ENCODE results near the gene CNTN5. TPM values are rescaled to one million over a fixed set of nuclear protein-coding genes. Genes with fewer than 3 reads are reported as not detected.
"Not testable (repeated sequence)": the region's sequence is repeated elsewhere in the genome, so short reads cannot be mapped to it uniquely, and the experiment has no call there.

The CNTN5 gene
- total RNA-seq, 2 experiments from 2014 or later: not detected

DNA sequence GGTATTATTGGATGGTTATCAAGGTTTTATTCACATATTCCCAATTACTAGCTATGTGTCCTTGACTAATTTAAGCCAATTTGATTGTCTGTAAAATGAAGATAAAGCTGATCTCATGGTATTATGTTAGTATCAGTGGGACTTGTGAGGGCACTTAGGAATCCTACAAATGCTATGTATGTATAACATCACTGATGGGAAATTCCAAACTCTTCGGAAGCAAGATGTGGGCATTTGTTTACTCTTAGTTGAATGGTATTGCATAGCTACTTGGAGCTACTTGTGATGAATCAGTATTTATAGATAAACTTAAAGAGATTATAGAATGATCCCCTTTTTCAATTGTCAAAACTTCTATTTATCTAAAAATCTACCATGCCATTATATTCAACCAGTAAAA, 239.9 kb downstream of the CNTN5 start:
- no peaks in the 10 kb centered on the region for H3K36me3 Mint-ChIP-seq
- H3K27me3 Mint-ChIP-seq: no peaks in the 10 kb centered on the region
- H3K27ac Mint-ChIP-seq: no peak overlapping the region
- no peak overlapping the region for H3K4me3 Mint-ChIP-seq
- no peaks in the 10 kb centered on the region for H3K4me1 Mint-ChIP-seq
- no peaks in the 10 kb centered on the region for H3K9me3 Mint-ChIP-seq
- ATAC-seq (ENCODE audit: low read depth) (no peak), DNase-seq (no peak)
- POLR2A ChIA-PET: no interaction called here

DNA sequence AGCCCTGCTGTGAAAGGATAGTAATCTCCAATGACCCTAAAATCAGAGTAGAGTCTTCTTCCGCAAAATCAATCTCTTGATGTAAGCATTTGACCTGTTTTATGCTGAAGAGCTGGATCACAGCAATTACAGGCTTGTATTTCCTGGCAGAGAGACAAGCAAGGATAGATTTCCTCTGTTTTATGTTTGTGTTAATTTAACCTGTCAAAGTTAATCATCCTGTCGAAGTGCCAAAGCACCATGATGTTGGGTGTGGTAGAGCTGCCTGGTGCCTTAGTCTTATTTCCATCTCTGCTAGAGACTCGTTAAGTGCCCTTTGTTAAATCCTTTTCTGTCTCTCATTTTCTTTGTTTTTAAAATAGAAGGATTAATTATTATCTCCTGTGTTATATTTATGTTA, 248.1 kb downstream of the CNTN5 start:
- ATAC-seq (ENCODE audit: low read depth) (no peak), DNase-seq (no peak)
- Mint-ChIP-seq H3K4me1 (no peaks in the 10 kb centered on the region), H3K27ac (no peak overlapping the region), H3K9me3 (peaks cover 2% of the 10 kb centered on the region), H3K27me3 (no peaks in the 10 kb centered on the region), H3K4me3 (no peak overlapping the region), H3K36me3 (no peaks in the 10 kb centered on the region)
- POLR2A ChIA-PET: no interaction called here

DNA sequence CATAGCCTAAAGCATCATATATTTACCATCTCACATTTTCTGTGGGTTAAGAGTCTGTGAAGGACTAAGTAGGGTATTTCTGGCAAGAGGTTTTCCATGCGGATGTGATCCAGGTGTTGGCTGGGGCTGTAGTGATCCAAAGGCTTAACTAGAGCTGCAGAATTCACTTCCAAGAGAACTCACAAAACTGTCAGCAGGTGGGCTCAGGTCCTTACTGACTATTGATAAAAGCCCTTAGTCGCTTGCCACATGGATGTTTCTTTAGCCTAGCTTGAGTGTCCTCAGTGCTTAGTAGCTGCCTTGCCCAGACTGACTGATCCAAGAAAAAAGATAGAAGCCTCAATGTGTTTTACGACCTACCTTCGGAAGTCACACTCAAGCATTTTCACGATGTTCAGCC, 250.8 kb downstream of the CNTN5 start:
- POLR2A ChIA-PET: no interaction called here
- DNase-seq (no peak), ATAC-seq (ENCODE audit: low read depth) (no peak)
- H3K9me3 Mint-ChIP-seq: peaks cover 2% of the 10 kb centered on the region
- no peaks in the 10 kb centered on the region for H3K4me1 Mint-ChIP-seq
- no peaks in the 10 kb centered on the region for H3K36me3 Mint-ChIP-seq
- H3K27ac Mint-ChIP-seq: no peak overlapping the region
- no peaks in the 10 kb centered on the region for H3K27me3 Mint-ChIP-seq
- H3K4me3 Mint-ChIP-seq: no peak overlapping the region

DNA sequence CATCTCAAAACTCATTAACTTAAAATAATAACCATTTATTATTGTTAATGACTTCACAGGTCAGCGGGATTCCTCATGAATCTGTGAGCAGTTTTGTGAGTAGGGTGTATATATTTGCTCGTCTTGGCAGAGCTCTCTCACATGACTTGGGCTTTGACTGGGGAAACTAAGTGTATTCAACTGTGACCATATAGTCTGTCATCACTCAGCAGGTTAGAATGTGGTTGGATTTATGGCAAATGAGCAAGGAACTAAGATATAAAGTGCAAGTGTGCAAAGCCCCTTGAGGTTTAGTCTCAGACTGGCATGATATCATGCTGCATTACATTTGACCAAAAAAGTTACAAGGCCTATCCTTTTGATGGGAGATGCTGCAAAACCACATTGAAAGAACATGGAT, 254.8 kb downstream of the CNTN5 start:
- no peaks in the 10 kb centered on the region for H3K4me1 Mint-ChIP-seq
- H3K36me3 Mint-ChIP-seq: no peaks in the 10 kb centered on the region
- no peak overlapping the region for H3K4me3 Mint-ChIP-seq
- H3K9me3 Mint-ChIP-seq: no peaks in the 10 kb centered on the region
- POLR2A ChIA-PET: no interaction called here
- no peak overlapping the region for H3K27ac Mint-ChIP-seq
- DNase-seq: no peak
- ATAC-seq (ENCODE audit: low read depth): no peak
- no peaks in the 10 kb centered on the region for H3K27me3 Mint-ChIP-seq

DNA sequence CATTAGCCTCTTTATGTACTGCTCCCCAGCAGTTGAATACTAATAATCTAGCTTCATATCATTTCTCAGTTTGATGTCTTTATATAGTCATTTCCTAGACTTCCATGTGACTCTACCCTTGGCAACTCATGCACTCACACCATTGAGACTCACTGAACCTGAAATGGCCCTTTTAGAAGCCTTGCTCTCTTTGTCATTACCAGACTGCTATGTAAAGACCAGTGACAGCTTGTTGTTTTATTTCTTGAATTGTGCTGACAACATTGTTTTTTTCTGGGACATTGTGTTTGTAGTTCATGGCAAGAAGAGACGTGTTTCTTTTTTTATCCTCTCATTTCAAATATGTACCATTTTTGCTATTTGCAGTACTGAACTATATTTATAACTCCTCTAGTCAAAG, 256.5 kb downstream of the CNTN5 start:
- POLR2A ChIA-PET: no interaction called here
- Mint-ChIP-seq H3K4me3 (no peak overlapping the region), H3K36me3 (no peaks in the 10 kb centered on the region), H3K27me3 (no peaks in the 10 kb centered on the region), H3K9me3 (no peaks in the 10 kb centered on the region), H3K27ac (no peak overlapping the region), H3K4me1 (no peaks in the 10 kb centered on the region)
- DNase-seq: no peak
- ATAC-seq (ENCODE audit: low read depth): no peak

DNA sequence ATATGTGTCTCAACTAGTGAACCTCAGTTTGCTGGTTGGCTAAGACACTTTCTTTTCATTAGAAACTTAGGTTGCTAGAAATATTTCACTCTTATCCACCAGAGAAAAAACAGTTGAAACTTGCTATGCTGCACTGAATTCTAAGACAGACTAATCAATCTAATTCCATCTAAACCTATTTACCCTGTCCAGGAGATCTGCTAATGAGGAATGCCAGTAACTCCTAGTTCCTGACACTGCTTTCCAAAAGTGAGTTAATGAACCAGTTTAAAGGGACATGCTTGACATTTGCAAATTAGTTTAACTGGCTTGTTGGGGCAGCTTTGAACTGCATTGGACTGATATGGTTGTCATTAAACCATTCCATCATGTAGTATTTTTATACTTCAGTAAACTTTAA, 258.5 kb downstream of the CNTN5 start:
- Mint-ChIP-seq H3K4me3 (no peak overlapping the region), H3K4me1 (no peaks in the 10 kb centered on the region), H3K27ac (no peak overlapping the region), H3K9me3 (no peaks in the 10 kb centered on the region), H3K36me3 (no peaks in the 10 kb centered on the region), H3K27me3 (no peaks in the 10 kb centered on the region)
- POLR2A ChIA-PET: no interaction called here
- ATAC-seq (ENCODE audit: low read depth) (no peak), DNase-seq (no peak)

DNA sequence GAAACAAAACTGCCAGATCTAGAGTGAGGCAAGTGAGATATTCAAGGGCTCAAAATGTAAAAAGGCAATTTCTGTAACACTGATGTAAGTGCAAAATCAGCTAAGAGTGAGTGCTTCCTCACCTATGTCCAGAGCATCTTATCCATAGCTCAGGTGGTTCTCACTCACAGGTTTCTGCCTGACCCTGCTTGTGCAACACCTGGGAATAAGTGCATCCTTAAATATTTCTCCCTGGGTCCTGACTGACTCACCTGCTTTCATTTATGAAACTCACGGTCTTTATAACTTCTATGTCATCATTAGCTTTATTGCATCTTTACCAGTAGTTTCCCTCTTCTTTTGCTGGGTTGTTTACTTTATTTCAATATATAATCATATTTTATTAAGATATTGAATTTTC, 260.6 kb downstream of the CNTN5 start:
- H3K9me3 Mint-ChIP-seq: peaks cover 2% of the 10 kb centered on the region
- no peak overlapping the region for H3K4me3 Mint-ChIP-seq
- DNase-seq (no peak), ATAC-seq (ENCODE audit: low read depth) (no peak)
- POLR2A ChIA-PET: no interaction called here
- H3K4me1 Mint-ChIP-seq: no peaks in the 10 kb centered on the region
- no peaks in the 10 kb centered on the region for H3K27me3 Mint-ChIP-seq
- no peak overlapping the region for H3K27ac Mint-ChIP-seq
- H3K36me3 Mint-ChIP-seq: no peaks in the 10 kb centered on the region

DNA sequence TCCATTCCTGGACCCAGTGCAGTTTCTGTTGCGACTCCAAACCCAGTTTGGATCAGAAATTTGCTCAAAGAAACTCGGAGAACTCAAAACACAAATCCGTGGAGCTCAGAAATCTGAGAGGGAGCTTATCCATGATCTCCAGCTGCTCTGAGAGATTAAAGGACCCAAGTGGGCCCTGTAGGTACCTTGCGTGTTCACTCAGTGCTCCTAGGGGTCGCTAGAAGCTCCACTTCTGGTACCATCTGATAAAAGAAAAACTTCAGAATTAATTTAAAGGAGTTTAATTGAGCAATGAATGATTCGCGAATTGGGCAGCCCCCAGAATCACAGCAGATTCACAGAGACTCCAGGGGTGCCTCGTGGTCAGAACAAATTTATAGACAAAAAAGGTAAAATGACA, 277.2 kb downstream of the CNTN5 start:
- H3K27me3 Mint-ChIP-seq; H3K27ac Mint-ChIP-seq; H3K36me3 Mint-ChIP-seq; H3K9me3 Mint-ChIP-seq; H3K4me1 Mint-ChIP-seq; DNase-seq; POLR2A ChIA-PET; H3K4me3 Mint-ChIP-seq; ATAC-seq (ENCODE audit: low read depth): not testable (repeated sequence)

DNA sequence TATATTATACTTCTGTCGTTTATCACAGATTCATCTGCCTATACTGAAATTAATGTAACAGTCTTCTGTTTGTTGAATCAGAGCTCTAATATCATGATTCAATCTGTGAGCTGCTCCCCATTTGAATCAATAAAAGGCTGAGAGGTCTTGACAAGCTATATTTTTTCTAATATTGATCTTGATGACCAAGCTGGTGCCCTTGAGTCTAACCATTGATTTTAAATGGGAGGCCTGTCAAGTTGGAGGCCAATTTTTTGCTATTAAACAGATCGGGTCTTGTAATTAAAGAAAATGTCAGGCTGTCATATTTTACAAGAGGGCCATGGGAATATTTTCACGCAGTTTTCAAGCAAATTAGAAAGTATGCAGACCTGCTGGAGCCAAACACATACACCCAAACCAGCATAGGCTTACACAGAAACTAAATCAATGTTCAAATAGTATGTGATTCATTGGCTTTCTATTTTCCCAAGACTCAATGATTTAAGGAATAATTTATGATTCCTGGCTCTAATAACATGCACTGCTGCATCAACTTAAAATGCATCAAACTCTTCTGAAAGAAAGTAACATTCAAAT, 286.9 kb downstream of the CNTN5 start:
- ATAC-seq (ENCODE audit: low read depth): no peak
- no peak for DNase-seq
- H3K4me1 Mint-ChIP-seq: no peaks in the 10 kb centered on the region
- no peaks in the 10 kb centered on the region for H3K36me3 Mint-ChIP-seq
- no peaks in the 10 kb centered on the region for H3K27me3 Mint-ChIP-seq
- peaks cover 1% of the 10 kb centered on the region for H3K9me3 Mint-ChIP-seq
- no peak overlapping the region for H3K4me3 Mint-ChIP-seq
- H3K27ac Mint-ChIP-seq: no peak overlapping the region
- POLR2A ChIA-PET: no interaction called here

DNA sequence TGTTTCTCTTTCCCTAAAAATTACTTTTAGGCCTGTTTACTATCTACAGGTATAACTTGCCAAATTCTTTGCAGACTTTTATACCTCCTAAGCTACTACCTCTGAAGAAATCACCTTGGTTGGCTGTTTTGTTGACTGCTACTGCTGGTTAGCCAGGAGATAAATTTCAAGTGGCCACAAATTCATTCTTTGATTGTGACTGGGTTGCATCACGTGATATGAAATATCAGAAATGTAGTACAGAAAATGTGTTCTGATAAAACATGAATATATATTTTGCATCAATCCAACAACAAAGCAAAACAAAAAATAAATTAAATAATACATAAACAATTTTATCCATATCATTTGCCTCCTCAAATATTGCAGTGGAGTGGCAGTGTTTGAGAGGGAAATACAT, 291.1 kb downstream of the CNTN5 start:
- Mint-ChIP-seq H3K9me3 (peaks cover 1% of the 10 kb centered on the region), H3K27me3 (no peaks in the 10 kb centered on the region), H3K4me1 (no peaks in the 10 kb centered on the region), H3K4me3 (no peak overlapping the region), H3K36me3 (no peaks in the 10 kb centered on the region), H3K27ac (no peak overlapping the region)
- ATAC-seq (ENCODE audit: low read depth): no peak
- POLR2A ChIA-PET: no interaction called here
- no peak for DNase-seq

DNA sequence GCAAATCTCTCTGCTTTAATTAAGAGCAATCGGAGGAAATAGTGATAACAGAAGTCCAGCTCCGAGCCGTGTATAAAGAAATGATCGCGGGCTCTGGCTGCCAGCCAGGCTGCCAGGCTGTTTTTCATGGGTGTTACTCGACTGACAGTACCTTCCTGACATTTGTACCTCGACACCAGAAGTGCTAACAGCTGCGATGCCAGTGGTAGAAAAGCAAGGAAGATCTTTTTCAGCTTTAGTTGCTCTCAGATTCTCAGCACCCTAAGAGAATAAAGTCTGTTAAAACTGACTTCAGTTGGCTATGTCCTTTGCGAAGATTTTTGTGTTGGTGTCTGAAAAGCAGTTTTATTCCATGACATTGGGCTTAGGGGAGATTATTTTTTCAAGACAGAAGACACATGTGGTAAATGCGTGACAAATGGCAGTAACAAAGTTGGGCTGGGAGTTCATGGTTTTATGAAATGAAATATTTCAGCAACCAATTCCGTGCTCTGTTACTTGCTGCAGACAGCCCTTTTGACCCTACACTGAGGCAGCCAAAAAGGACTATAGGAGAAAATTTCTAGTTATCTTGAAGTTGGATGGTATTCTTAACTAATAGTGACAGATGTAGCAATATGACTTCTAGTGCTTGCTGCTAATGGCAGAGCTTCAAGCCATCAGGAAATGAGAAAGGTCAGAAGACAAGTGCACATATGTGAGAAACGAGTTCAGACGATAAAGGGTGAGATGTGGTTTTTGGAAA, 296.2 kb downstream of the CNTN5 start:
- Mint-ChIP-seq H3K9me3 (peaks cover 2% of the 10 kb centered on the region), H3K4me3 (no peak overlapping the region), H3K36me3 (no peaks in the 10 kb centered on the region), H3K27me3 (no peaks in the 10 kb centered on the region), H3K4me1 (no peaks in the 10 kb centered on the region), H3K27ac (no peak overlapping the region)
- POLR2A ChIA-PET: no interaction called here
- ATAC-seq (ENCODE audit: low read depth) (no peak), DNase-seq (no peak)

DNA sequence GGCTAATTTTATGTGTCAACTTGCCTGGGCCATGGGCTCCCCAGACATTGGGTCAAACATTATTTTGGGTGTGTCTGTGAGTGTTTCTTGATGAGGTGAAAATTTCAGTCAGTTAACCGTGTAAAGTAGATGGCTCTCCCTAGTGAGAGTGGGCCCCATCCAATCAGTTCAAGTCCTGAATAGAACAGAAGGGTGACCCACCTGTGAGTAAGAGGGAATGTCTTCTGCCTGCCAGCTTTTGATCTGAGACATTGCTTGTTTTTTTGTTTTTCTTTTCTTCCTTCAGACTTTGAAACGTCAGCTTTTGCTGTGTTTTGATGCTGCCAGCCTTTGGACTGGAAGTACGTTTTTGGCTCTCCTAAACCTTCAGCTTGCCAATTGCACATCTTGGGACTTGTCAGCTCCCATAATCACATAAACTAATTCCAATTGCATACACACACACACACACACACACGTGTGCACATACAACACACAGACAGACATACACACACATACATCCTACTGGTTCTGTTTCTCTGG, 300.1 kb downstream of the CNTN5 start:
- Mint-ChIP-seq H3K36me3 (no peaks in the 10 kb centered on the region), H3K9me3 (peaks cover 2% of the 10 kb centered on the region), H3K27ac (no peak overlapping the region), H3K4me3 (no peak overlapping the region), H3K4me1 (no peaks in the 10 kb centered on the region), H3K27me3 (no peaks in the 10 kb centered on the region)
- POLR2A ChIA-PET: no interaction called here
- DNase-seq (no peak), ATAC-seq (ENCODE audit: low read depth) (no peak)

DNA sequence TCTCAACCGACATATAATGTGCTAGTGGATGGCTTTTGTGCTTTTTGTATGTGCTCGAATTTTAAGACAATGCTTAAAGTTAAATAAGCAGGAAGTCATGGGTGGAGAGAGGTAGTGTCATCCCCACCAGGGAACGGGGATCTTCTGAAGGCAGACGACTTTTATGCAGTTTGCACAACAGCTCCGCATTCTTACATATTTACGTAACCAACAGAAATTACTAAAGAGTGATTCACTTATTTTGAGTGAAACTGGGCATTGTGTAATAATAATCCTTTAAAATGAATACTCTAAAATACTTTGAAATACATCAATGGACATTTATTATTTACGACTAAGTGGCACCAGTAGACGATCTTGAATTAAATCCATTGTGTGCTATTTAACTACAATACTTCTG, 305.1 kb downstream of the CNTN5 start:
- Mint-ChIP-seq H3K9me3 (peaks cover 5% of the 10 kb centered on the region), H3K27ac (no peak overlapping the region), H3K4me3 (no peak overlapping the region), H3K4me1 (no peaks in the 10 kb centered on the region), H3K27me3 (no peaks in the 10 kb centered on the region), H3K36me3 (no peaks in the 10 kb centered on the region)
- POLR2A ChIA-PET: no interaction called here
- ATAC-seq (ENCODE audit: low read depth) (no peak), DNase-seq (no peak)

DNA sequence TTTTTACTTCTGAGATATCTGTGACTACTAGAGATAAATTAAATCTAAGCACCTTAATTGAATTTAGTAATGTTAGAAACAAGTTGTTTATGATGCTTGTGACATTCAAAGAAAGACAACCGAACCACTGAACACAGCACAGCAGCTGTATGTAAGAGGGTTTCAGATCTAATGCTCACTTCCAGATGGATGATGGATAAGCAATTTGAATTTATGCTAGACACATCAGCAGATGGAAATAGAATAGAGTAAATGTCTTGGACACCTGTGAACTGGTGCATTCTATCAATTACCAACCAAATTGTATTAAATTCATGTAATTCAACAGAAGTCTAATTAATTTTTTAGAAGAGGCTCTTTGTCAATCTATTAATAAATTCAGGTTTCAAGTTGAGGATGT, 306.3 kb downstream of the CNTN5 start:
- DNase-seq (no peak), ATAC-seq (ENCODE audit: low read depth) (no peak)
- no peaks in the 10 kb centered on the region for H3K4me1 Mint-ChIP-seq
- no peaks in the 10 kb centered on the region for H3K27me3 Mint-ChIP-seq
- H3K27ac Mint-ChIP-seq: no peak overlapping the region
- no peak overlapping the region for H3K4me3 Mint-ChIP-seq
- H3K36me3 Mint-ChIP-seq: no peaks in the 10 kb centered on the region
- POLR2A ChIA-PET: no interaction called here
- peaks cover 3% of the 10 kb centered on the region for H3K9me3 Mint-ChIP-seq

All from activated naive CD8-positive, alpha-beta T cell treated with anti-CD3 and anti-CD28 coated beads, Interleukin-2, amount 10 ng/mL, durations not matched to agents 7 days and 5 days (primary cell).